ENCODE measurements around the gene KRAS.

KRAS gene

DNA sequence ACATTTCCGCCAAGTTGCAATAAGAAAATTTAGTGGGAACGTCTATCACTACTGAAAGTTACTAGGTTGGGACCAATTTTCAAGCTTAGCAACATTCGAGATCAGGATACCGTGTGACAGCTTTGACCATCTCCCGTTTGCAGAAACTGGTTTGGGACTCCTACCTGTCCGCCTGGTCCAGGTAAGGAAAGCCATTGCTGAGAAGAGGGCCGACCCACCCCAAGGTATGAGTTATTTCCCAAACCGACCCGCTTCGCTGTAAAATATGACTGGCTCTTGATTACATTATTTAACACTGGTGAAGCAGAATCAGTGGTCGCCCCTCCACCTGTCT, 56.0 kb downstream of the KRAS start:
- DNase-seq: no peak

DNA sequence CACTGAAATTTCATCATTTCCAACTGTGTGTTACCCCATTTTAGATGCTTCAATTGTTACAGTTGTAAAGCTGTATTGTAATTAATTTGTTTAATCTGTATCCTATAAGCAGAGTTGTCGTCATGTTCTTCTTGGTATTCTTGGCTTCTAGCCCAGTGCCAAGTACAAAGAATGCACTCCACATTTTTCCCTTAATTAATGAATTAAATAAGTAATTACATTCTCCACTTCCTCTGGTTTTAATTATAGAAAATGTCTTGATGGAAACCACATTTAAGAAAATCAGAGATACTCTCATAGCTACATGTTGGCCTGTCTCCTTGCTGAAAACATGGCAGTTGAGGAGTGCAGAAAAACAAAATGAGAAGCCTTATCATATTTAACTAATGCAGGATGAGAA, 56.5 kb downstream of the KRAS start:
- DNase-seq: no peak

DNA sequence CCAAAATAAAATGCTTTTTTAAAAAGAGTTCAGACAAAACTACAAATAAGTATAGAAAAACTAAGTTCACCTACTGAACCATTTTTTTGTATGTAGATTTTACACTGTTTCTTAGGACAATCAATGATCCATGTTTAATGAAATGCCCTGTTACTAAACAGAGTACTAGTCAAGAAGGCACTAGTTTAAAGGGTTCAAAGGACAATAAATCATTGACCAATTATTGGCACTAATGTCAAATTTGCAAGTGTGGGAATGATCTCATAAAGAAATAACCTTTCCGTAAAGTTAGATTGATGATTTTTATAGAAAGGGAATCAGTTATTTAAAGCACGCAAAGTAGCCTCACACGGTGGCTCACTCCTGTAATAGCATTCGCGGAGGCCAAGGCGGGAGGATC, 59.9 kb downstream of the KRAS start:
- DNase-seq: no peak

DNA sequence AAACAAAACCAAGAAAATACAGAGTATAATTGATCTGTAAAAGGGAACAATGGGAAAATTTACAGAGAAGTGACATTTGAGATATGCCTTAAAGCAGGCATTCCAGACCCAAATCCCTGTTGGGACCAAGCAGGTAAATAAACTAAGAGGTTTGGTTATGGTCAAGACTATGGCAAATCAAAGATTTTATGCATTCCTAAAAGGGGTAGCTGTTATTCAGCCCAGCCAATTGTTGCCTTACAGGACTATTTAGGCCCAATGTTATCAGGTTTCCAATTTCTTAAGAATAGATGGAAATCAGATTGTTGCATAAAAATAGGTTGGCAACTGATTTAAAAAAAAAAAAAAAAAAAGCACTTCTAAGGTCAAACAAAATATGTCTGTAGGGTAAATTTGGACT, 61.1 kb downstream of the KRAS start:
- DNase-seq: no peak

DNA sequence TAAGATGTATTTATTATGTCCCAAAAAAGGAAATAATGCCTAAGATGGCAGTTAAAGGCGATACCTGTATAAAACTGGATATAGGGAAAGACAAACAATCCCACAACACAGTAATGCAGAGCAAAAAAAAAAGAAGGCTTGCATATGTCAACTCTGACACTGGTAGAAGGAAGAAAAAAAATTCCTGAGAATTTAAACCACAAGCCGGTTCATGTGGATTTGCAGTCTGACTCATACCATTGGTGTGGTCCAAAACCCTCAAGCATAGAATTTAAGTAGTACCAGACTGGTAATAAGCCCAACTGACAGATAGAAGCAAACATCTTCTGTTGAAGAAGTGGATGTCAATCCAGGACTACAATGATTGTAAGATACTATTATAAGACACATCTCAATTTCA, 62.9 kb downstream of the KRAS start:
- no peak for DNase-seq

DNA sequence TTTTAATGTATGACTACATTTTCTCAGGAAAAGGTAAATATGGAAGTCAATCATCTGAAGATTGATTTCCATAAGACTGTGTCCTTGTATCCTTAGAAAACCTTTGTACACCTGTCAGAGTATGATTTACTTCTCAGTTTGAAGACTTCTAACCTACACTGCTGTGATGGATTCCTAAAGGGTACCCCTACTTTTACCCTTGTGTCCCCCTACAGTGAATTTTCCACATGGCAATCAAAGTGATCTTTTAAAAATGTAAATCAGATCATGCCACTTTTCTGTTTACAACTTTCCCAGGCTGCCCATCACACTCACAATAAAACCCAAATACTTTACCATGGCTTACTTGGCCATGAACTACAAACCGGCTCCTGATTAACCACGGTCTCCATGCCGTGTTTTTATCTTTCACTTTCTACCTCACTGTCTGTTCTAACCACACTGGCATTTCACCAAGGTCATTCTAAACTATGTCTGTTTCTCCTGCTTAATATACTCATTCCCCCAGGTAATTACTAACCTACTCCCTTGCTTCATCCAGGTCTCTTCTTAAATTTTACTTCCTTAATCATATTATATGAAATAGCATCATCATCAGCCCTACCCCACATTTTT, 63.8 kb downstream of the KRAS start:
- DNase-seq: peak; percentile 45

DNA sequence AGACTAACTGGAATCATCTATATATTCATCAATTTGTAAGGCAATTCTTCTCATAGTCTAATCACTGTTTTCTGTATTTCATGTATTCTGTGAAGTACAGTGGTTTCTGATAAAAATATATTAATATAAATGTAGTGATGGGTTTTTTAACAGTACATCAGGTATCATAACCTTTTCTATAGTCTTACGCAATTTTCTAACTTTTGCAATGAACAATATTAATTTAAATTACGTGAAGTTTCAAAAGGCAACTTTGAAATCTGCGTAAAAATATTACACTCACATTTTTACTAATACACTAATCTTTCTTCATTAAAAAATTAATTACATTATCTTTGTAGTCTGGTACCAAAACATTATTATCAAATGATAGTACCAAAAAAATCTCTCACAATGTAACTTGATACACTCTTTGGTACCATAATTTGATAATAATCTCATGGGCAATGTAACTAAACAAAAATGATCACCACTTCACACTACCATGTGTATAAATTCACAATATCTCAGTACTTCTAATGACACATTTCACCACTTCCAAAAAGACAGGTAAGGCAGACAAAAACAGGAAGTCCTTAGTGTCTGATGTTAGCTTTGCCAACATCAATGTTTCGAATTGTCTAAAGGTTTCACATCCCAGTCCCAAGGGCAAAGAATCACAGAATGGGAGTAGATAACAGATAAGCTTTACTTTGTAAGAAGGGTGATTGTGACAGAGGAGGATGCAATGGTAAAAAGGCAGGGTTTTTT, 64.5 kb downstream of the KRAS start:
- DNase-seq: peak; percentile 54

DNA sequence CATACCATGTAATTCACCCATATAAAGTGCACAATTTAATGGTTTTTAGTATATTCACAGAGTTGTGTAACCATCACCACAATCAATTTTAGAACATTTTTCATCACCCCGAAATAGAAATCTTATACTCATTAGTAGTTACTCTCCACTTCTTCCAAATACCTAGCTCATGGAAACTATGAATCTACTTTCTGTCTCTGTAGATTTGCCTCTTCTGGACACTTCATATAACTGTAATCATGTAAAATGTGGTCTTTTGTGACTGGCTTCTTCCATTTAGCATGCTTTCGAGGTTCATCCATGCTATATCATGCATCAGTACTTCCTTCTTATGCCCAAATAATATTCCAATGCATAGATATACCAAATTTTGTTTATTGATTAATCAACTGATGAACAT, 66.6 kb downstream of the KRAS start:
- DNase-seq: no peak

DNA sequence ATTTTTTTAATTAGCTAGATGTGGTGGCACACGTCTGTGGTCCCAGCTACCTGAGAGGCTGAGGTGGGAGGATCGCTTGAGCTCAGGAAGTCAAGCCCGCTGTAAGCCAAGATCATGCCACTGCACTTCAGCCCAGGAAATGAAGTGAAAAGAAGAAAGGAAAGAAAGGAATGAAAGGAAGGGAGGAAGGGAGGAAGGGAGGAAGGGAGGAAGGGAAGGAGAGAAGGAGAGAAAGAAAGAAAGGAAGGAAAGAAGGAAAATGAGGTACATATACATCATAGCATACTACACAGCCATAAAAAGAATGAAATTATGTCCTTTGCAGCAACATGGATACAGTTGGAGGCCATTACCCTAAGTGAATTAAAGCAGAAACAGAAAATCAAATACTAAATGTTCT, 68.0 kb downstream of the KRAS start:
- no peak for DNase-seq

DNA sequence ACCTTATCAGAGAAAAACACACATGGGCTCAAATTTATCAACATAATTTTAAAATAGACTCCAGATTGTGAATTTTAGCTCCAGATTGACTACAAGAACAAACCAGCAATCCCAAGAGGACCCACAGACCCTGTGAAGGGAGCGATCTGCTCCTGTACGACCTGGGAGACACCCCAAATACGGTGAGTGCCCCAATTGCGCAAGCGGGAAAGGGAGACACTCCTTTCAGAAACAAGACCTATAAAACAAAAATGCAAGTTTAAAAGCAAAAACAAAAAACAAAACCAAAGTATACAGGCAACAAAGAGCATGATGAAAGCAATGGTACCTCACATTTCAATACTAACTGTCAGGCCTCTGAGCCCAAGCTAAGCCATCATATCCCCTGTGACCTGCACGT, 87.9 kb downstream of the KRAS start:
- no peak for DNase-seq

DNA sequence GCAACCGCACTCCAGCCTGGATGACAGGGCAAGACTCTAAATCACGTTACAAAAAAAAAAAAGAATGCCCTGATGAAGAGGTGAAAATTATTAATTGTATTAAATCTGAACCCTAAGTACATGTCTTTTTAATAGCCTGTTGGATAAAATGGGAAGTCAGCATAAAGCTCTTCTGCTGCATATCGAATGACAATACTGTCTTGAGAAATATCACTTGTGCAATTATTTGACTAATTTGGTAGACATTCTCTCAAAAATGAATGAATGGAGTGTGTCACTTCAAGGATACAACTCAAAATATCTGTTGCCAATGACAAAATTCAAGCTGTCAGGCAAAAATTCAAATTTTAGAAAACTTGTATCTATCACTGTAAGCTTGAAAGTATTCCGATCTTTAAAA, 94.7 kb downstream of the KRAS start:
- DNase-seq: no peak

DNA sequence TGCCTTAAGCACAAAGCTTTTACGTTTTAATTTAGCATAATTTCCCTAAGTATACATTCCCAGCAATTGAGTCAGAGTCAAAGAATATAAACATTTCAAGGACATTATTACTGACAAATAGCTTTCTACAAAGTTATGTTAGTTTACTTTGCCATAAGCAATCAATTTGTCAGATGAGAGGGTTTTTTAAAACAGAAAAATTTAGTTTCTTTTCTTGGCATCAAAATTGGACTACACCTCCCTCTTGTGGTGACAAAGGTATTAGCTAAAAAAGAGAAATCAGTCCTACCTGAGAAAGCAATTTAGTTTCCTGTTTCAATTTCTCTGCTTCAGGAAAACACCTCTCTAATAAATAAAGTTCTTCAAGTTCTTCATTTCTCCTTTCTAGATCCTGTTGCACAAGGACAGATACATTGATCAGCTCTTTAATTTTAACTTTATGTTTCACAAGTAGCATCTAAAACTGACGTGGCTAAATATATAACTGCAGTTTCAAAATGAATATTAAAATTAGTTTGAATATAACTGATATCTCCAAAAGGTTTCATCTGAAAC, 95.6 kb downstream of the KRAS start:
- DNase-seq: peak; percentile 64

Measured in CD4-positive, alpha-beta T cell treated with Interleukin-12 subunit alpha and Interleukin-12 subunit beta, for 1 hour (primary cell).